ENCODE measurements around the gene SAE1.
"Not testable (repeated sequence)": the region's sequence is repeated elsewhere in the genome, so short reads cannot be mapped to it uniquely, and the experiment has no call there.

Gene SAE1

GRCh38 chr19:47240996-47241918, 110.6 kb downstream of the SAE1 start:
- peak; percentile 80 for DNase-seq (ENCODE audit: low read depth)

GRCh38 chr19:47241919-47242577, 111.4 kb downstream of the SAE1 start:
- DNase-seq (ENCODE audit: low read depth) = no peak

- no peak for DNase-seq (ENCODE audit: low read depth)
Measured at GRCh38 chr19:47243364-47243775, 112.7 kb downstream of the SAE1 start.

GRCh38 chr19:47243776-47244547, 113.3 kb downstream of the SAE1 start:
- DNase-seq (ENCODE audit: low read depth) = peak; percentile 95

GRCh38 chr19:47247308-47247990, 116.8 kb downstream of the SAE1 start:
- DNase-seq (ENCODE audit: low read depth) = peak; percentile 62

GRCh38 chr19:47253016-47253415, 122.4 kb downstream of the SAE1 start:
- not testable (repeated sequence) for DNase-seq (ENCODE audit: low read depth)

- peak; percentile 80 for DNase-seq (ENCODE audit: low read depth)
Measured at GRCh38 chr19:47253467-47253881, 122.8 kb downstream of the SAE1 start.

- DNase-seq (ENCODE audit: low read depth) = no peak
Measured at GRCh38 chr19:47253970-47254369, 123.3 kb downstream of the SAE1 start.

GRCh38 chr19:47255879-47256692, 125.5 kb downstream of the SAE1 start, which contains the start of gene CCDC9:
Gene CCDC9 (plus strand): TSS chr19:47256525. CDS start chr19:47258401, 1,876 bp downstream.
- DNase-seq (ENCODE audit: low read depth) = peak; percentile 95

GRCh38 chr19:47256693-47257410, 126.2 kb downstream of the SAE1 start:
- DNase-seq (ENCODE audit: low read depth) = peak; percentile 96

- peak; percentile 10 for DNase-seq (ENCODE audit: low read depth)
Measured at GRCh38 chr19:47257411-47258169, 127.0 kb downstream of the SAE1 start.

- DNase-seq (ENCODE audit: low read depth) = no peak
Measured at GRCh38 chr19:47258434-47258833, 127.8 kb downstream of the SAE1 start.

GRCh38 chr19:47258895-47259555, 128.4 kb downstream of the SAE1 start:
- DNase-seq (ENCODE audit: low read depth) = no peak
